MM.1S (cell line): ENCODE results near the gene NSA2.
A peak's percentile ranks its signal among the peaks of the same experiment; 100 is the strongest.

Experiments
- CTCF ChIP-seq: fragments of 300-600 bp; sonication (generic); IDR thresholded peaks from 2 replicates; pipeline ENCODE4 v1.5.1; 2016; ENCODE audit warnings: antibody characterized with exemption, low read length, mixed read lengths
- EZH2 ChIP-seq: fragments of 300-600 bp; sonication (generic); optimal IDR thresholded peaks from 2 replicates; pipeline ENCODE3; 2017; ENCODE audit warnings: low read depth, mild to moderate bottlenecking, antibody characterized with exemption, low read length, mixed read lengths
- EZH2phosphoT487 ChIP-seq: fragments of 300-600 bp; sonication (generic); IDR thresholded peaks from 2 replicates; pipeline ENCODE4 v1.6.1; 2018; ENCODE audit warnings: antibody characterized with exemption, low read length

GRCh38 chr5:74766418-74766848 lies 616 bp upstream of the NSA2 start:
- TF ChIP-seq CTCF (peak; percentile 60), EZH2 (no peak), EZH2phosphoT487 (no peak)
